Suppressor macrophage treated with lipopolysaccharide for 4 hours (primary cell): ENCODE results near the gene EN1.

Source experiments
- DNase-seq: peaks from one replicate; pipeline ENCODE4 v3.0.0-alpha.2; 2020

EN1 gene

DNA sequence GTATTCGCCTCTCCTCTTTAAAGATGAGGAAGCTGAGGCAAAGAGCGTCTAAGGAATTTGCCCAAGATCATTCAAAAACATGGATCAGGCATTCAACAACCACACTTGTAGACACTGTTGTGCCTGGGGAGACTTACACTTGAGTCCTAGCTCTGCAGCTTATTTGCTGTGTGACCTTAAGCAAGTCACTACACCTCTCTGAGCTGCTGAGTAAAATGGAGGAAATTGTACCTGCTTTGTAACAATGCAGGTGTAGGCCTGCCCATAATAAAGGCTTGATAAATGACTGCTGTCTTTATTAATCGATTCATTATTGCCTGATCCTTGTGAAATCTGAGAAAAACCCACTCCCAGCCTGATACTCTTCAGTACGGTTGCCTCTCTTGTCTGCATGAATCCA is 30.8 kb downstream of the EN1 start:
- DNase-seq: no peak

DNA sequence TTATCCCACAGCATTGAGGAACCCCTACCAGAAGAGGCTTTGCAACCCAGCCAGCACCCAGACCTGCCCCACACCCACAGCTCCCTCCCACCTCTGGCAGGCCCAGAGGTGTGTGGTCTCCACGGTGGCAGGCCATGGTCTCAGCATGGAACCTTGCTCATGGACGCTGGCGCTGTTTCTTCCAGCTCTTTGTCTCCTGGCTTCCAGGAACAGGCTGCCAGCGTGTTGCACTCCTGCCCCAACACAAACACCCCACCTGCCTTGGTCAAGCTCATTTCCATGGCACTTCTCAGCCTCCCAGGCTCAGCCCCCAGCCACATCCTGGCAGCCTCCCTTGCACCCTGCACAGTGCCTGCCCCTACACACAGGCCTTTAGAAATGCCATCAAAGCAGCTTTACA is 31.7 kb downstream of the EN1 start:
- no peak for DNase-seq

DNA sequence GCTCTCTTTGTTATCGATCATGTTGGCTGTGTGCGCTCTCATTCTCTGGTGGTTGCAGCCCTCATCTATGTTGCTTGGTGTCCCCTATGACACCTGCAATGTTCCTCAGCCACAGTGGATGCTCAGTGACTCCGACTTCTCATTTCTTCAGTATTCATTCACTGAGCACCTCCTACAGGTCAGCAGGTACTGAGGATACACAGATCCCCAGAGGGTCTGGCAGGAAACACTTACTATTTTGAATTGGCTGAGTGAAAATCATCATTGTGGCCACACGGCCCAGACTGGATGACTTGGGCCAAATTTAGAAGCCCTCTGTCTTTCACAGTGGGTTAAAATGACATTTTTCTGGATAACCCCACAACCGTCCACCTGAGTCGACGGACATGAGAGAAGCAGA is 32.1 kb downstream of the EN1 start:
- no peak for DNase-seq

DNA sequence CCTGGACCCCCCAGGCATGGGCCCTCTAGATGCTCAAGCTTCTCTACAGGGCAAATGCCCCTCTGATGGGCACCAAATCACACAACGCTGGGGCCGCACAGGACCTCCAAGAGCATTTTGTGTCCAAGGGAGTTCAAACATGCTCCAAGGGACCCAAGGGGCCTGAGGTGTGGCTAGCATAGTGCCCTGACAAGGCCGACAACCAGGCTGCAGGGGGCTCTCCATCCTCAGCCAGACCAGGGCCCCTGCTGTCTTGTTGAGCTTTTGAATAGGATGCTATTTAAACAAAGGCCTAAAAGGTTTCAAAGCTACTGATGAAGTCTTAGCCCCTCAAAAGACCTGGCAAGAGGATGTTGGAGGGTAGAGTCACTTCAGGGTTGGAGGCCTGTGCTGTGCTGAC is 33.1 kb downstream of the EN1 start:
- no peak for DNase-seq

DNA sequence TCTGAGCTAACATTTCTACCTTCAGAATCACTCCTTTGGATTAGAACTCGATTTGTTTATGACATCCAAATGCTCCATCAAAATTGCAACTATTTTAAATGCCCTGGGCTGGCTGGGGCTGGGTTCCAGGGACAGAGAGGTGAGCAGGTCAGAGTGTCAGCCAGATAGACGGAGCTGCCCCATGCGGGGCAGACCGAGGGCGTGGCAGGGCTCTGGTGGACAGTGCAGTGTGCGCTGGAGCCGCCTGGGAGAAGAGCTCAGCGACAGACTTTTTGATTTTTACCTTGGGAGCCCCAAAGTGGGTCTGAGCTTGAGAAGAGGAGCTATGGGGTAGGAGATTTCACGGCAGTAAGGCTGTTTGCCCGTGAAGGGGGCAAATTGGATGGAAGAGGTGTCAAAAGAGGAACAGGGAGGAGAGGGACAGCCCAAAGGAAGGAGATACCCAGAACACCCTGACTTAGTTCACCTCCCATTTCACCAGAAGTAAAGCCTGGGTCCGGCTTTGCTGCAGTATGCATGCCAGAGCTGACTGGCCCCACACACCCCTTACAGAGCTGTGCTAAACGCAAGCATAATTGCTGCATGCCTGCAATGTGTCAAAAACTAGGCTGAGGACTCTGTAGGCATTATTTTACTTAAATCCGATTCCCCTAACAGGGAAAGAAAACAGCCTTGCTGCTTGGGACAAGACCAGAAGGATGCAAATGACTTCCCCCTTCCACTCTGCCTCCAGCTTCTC is 33.7 kb downstream of the EN1 start:
- DNase-seq: no peak

DNA sequence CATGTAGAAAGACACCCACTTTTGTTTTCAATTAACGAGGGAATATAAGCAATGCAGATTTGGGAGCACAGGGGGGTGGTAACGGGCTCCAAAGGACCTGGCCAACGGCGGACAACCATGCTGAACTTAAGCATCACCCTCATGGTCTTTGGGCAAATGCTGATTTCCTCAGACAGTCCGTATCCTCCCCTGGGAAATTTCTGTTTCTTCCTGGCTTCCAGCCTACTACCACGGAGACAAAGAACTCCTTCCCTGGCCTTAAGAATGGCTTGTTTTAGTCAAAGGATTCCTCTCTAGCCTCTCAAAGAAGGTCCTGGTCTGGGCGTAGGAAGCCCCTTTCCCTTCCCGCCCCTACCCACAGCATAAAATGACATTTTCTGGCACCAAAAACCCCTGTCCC is 34.3 kb downstream of the EN1 start:
- no peak for DNase-seq

DNA sequence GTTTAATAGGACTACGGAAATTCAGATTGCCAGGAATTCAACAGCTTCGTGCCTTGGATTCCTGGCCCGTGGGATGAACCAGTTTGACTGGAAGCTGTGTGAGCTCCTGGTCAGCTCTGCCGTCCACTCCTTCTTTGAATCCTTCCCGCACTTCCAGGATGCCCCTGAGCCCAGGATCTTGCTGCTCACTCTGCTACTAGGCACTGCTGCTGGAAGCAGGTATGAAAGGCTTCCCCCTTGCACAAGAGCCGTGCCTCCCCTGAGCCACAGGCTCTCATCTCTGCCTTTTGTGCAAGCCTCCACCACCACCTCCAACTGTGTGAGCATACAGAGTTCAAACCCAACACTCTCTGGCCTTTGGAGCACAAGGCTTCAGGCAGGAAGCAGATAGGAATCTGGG is 34.9 kb downstream of the EN1 start:
- DNase-seq: no peak

DNA sequence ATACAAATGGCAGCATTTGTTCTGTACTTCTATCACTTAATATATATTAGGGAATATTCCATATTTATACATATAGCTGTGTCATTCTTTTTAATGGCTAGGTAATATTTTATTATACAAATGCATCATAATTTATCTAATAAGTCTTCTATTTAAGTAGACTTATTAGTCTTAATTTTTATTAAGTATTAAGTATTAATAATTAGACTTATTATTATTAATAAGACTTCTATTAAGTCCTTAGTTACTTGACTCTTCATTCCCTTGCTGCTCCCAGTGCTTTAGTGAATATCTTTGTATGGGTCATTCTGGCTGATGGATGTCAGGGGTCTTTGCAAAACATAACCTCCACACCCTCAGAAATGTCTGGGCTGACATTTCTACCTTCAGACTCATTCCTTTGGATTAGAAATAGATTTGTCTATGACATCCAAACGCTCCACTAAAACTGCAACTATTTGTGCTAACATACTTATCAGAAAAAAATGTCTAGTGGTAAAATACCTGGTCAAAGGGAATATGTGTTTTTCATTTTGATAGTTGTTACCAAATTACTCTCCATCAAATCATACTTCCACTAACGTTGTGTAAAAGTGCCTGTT is 35.8 kb downstream of the EN1 start:
- no peak for DNase-seq

DNA sequence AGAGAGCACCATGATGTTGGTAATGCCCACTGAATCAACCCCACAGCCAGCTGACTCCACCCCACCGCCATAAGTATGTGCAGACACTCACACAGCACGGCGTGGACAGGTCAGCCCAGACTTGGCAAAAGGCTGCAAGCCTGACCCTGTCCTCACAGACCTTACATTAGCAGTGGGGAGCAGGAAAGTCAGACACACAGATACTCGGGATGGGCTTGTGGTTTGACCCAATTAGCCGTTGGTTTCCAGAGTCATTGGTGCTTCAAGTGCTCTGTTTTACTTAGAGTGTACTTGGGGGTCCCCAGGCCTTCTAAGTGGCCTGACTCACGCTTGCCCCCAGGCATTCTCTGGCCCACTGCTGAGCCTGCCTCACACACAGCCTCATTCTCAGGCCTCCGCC is 36.7 kb downstream of the EN1 start:
- no peak for DNase-seq

DNA sequence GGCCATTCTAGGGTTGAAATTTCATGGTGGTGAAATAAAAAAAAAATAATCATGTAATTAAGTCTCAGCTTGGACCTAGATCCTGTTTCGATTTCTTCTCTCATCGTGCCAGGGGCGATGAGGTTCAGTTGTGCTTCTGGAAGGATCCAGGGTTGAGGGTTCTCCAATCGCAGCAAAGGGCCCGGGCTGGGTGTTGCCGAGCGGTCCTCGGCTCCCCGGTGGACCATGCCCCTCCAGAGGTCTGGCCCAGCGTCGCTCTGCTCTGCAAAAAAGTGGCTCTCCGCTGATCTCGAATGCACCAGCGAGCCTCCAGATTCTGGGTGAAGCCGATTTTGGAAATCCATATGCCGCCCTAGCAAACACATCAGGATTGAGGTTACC is 39.0 kb downstream of the EN1 start:
- DNase-seq: no peak

DNA sequence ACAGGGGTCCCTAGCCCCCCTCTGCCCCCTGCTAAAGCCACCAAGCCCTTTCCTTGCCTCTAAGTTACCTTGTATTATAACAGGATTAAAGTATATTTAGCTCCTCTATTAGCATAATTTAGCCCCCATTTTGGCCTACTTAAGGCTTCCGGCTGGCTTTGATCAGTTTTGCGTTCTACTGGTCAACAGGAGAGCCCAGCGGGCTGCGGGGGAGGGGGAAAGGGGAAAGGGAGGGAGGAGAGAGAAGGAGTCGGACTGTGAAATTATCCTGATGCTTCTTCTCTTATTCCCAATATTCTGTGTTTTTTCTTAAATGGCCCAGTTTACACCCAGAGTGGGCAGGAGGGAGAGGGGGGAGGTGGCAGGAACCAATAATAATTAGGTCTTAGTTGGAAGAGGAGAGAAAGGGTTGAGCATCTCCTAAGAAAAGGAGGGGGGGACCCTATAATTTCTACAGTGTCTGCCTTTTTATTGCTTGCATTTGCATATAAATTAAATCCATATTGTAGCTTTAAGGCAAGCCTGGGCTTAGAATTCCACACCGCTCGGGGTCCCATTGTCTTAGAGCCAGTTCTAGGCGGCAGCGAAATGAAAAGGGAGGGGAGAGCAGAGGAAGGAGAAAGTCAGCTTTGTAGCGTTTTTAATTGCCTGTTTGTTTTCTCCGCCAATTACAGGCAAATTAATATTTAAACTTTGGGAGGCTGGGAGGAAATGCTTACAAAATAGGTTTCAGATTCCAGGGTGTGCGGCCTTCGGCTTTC is 39.6 kb downstream of the EN1 start:
- DNase-seq: no peak

DNA sequence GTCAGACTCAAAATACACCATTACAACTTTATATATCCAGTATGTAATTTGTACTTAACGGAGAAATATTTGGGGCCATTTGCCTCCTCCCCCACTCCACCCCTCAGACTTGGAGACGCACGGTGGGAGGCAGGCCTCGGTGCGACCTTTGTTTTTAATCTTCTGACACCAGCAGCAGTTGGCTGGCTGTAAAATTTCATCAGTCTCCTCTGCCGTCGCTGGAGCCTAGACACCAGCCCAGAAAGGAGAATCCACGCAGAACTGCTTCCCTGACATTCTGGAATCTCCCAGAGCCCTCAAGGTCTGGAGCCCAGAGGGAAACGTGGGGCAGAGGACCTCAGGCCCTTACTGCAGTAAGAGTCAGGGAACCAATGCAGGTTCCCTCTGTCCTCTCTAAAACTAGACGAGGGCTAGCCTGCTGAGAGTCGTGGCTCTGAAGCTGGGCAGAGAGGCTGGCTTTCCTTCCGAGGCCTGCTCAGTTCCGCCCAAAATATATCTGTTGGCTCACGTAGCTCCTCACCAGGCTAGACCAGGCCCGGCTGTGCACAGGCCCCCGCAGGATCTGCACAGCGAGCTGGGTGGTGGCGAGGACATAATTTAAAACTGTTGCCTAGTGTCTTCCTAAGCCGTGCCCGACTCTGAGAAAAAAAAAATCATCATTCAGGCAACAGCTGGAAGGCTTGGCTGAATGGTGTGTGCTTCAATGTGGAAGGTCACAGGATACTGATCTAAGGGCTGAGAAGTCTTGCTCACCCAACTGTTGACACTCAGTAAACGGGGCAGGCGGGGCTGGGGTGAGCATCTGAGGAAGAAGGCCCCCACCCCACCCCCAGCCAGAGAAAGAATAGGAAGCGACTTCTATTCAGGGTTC is 40.4 kb downstream of the EN1 start:
- no peak for DNase-seq

DNA sequence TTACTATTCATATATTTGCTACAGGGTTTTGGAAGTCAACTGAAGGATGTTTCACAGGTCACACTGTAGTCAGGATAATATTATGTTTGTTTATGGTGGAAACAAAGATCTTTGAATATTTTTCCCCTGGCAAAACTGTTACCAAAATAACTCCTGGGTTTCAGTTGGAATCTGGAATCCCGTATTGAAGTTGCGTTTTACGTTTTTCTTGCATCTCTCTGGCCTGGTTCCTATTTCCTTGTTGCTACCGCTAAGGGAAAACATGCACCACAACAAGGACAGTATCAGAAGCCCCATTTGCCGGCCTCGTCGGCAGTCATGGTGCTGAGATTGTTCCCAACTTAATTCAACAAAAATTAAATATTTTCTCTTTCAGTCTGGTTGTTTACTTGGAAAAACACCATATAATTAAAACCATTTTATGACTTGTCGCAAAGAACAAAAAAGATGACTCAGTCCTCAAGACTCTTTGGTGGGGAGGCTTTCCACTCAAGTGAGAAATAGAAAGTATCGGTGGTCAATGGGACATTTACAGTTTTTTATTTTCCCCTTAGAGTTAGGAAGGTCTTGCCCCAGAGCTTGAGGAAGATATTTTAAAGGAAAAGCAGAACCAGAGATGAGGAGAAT is 42.3 kb downstream of the EN1 start:
- no peak for DNase-seq

DNA sequence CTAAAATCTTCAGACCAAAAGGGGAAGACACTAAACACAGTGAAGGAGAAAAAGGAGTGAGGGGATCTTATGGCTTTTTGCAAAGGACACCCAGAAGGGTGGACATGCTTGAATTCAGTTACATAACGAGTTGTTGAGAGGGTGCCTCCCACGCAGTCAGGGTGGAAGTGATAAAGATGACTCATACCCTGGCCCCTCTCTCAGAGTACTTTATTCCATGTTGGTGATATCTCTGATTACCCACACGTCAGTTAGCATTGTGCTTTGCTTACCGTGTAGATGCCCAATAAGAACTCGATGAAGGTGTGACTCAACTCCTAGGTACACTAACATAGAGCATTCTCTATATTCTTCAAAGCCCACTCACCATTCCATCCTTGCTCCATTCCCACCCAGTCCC is 44.4 kb downstream of the EN1 start:
- DNase-seq: no peak

DNA sequence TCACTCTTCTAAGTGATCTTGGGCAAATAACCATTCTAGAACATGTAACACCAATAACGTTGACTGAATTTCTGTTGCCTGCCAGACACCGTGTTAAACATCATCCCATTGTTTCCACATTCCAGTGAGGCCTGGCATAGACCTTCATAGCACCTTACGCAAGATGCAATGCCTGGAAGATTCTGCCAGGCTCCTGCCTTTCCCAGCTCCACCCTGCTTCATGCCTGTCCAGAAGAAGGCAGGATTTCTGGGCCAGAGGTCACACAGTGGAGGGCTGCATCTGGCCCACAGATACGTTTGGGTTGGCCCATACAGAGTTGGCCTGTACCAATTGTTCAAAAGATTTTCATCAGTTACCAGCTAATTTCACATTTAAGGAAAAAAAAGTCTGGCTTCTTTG is 46.3 kb downstream of the EN1 start:
- DNase-seq: no peak

DNA sequence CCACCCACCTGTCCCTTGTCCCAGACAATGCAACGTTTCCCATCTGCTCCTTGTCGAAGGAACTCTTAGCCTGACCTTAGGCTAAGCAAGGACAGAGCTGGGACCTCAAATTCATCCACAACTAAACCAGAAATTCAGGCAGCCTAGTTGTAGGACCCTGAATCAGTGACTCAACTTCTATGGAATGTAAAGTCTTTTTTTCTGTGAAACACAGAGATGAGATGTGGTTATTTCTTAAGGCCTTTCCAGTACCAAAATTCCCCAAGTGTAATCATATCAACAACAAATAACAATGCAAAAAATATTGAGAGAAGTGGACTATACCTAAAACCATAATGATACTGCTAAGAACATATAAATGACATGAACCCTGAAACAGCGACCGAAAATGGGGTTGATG is 46.7 kb downstream of the EN1 start:
- DNase-seq: no peak

DNA sequence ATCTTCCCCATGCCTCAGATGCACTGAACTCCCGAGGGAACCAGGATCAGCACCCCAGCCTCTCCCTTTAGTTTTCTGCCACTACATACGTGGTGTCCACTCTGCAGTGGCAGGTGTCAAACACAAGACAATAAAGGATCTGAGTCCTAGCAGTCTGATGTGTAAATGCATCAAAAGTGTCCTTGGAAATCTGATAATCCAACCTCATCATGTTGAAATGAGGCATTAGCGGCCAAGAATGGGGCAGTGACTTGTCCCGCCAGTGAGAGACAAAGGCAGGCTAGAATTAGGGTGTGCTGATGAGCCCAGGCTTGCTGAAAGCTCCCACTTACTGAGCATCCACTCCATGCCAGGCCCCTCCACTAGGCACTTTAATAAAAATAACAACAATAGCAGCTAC is 52.9 kb downstream of the EN1 start:
- DNase-seq: no peak
